Bone marrow (tissue), 2 donors: Measurements from ENCODE around the gene C1QTNF5.

ENCODE experiments used
- DNase-seq, 2 donors: peaks; one replicate each; lab custom pipeline; 2025; lab: John Stamatoyannopoulos, UW

Gene C1QTNF5

GRCh38 chr11:119373059-119373920 is 32.6 kb upstream of the C1QTNF5 start:
- DNase-seq: no peak

- DNase-seq: no peak
These were observed 31.8 kb upstream of the C1QTNF5 start for GRCh38 chr11:119372260-119373058.

GRCh38 chr11:119371778-119372182 is 31.1 kb upstream of the C1QTNF5 start:
- DNase-seq: no peak

DNA sequence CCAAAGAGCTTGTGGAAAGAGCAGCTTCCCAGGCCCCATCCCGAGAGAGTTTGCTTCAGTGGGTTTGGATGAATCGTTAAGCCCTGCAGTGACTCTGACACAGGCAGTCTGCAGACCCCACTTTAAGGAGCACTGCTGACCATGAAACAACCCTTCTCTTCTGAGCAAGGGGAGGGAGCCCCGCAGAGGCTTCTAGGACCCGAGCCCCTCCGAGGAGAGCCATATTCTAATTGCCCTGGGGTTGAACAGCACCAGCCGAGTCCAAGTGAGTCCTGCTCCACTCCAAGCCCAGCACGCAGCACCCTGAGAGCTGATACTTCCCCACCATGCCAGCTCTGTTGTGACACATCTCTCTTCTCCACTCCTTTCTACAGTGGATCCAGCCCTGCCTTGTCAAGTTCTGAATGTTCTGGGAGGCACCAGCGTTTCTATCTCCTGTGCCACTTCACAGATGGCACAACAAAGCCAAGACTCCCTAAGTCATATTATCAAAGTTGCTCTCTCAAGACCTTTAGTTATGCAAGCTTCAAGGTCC is 30.5 kb upstream of the C1QTNF5 start:
- no peak for DNase-seq

DNA sequence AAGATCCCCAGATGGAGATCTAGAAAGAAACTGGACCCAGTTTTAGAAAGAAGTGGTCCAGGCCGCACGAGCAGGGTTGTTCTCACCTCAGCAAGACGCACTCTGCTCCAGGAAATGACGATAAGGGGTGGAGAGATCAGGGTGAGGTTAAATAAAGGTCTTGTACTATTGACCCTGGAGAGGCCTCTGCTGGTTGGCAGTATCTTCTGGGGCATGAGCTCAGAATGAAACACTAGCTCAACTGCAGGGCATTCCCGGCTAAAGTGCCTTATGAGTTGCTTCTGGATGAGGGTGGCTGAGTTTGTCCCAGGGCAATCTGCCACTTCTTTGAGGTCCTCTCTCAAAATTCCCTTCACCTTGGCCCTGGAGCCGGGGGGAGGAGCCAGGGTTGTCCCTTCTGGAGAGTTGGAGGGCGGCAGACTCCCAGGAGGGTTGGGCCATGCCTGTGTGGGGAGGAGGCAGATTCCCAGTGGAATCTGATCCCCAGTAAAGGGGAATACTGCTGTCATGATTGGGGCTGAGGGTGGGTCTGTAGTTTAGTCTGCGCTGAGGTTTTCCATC is 29.9 kb upstream of the C1QTNF5 start:
- no peak for DNase-seq

GRCh38 chr11:119369132-119369925 is 28.6 kb upstream of the C1QTNF5 start:
- DNase-seq: no peak

DNA sequence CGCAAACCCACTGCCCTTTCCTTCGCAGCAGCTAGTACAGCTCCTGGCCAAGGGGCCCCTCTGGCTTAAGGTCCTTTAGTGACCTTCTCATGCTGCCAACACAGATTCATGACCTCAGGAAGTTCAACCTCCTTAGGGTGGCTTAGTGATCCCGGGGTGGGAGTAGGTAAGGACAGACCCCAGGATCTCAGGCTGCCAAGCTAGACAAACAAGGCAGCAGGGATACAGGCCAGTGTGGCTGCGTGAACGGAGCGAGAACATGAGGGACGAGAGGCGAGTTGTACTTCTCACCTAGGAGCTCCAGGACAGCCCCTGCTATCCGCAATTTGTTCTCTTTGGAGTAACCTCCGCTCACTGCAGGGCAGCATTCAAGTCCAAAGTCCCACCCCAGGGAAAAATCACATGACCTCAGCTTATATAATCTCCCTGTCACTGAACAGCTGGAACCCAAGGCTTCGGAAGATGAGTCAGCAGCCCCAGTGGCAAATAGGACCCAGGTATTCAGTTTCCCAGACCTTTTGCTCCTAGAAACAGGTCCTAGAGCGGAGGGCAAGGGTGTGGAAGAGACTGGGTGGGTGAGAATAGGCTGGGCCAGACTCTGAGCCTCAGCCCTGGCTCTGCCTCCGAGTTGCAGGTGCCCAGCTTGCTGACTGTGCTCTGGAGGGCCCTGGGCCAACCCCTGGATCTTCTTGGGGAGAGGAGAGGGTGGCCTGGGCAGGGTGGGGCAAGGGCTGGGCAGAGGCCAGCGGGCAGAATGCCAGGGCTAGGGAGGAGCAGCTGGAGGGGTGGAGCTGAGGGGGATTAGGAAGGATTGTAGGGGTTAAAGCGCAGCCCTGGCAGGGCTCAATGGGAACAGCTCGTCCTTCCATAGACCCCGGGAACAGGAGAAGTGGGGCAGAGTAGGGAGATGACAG is 27.7 kb upstream of the C1QTNF5 start:
- DNase-seq: no peak

DNA sequence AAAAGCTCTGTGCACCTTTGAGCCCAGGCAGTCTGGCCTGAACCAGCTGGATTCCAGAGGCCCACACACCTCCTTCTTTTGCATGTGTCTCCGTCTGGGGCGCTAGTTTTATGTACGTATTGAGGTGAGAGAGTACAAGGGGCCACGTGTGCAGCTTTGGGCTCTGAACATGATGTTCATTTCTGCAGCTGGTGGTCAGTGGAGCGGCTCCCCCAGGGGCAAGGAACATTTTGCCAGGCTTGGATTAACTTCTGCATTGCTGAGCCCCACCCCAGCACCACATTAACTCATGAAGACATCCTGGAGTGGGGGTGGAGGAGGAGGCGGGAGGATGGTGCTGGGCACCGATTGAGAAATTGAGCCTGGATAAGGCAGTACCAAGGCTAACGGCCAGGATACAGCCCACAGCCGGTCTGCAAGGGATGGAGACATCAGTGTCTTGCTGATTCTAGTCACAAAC is 27.0 kb upstream of the C1QTNF5 start:
- DNase-seq: no peak

- DNase-seq: no peak
These were observed 26.3 kb upstream of the C1QTNF5 start for GRCh38 chr11:119366690-119367620.

DNA sequence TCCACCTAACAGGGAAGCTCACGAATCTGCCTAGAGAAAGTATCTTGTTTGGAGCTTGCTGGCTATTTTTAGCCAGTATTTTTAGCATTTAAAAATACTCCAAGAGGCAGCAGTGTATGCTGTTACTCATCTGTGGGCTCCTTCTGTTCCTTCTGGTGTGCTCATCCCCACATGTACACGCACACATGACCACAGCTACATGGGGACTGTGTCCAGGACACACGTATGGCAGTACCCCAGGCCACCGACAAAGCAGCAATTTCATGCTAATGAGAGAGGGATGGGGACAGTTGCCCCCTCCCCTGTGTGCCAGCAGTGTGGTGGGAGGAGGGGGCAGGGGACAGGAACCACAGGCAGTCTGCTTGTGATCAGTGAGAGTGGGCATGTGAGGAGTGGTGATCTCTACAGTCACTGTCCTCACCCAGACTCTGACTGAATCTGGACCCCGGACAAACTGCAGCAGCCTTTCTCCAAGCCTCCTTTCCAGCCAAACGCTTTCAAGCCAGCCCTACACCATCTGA is 24.4 kb upstream of the C1QTNF5 start:
- DNase-seq: no peak

- DNase-seq: no peak
These were observed 23.3 kb upstream of the C1QTNF5 start for GRCh38 chr11:119363851-119364590.

GRCh38 chr11:119363081-119363850 is 22.6 kb upstream of the C1QTNF5 start:
- DNase-seq: no peak

- DNase-seq: no peak
These were observed 22.0 kb upstream of the C1QTNF5 start for GRCh38 chr11:119362741-119363080.

GRCh38 chr11:119361941-119362725 is 21.4 kb upstream of the C1QTNF5 start:
- DNase-seq: no peak

DNA sequence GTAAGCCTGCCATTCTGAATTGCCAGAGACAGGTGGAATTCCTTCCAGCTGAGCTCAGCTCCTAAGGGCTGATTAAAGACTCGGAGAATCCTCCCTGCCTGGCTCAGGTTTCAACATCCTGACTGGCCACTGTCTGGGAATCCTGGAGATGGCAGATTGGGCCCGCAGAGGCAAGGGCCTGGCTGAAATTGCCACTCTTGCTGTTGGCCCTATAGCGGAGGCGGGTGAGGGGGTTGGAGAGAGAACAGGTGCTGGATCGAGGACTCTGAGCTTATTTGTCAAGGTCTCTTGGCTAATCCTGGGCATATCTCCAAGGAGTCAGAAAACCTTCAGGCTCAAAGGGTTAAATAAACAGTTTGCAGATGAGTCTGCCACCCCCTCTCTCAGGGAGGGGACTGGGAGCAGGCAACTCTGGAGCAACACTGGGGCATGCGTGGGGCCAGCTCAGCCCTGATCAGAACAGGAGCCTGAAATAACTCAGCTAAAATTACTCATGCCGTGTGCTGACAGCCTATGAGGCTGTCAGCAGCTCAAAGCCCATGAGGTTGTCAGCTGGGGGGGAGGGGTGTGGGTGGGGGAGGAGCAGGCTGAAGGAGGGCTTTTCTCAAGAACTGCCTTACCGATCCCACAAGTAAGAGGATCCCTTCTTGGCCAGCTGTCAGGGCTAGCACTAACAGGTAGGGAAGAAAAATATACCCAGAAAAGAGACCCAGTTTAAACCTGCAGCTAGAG is 20.5 kb upstream of the C1QTNF5 start:
- peak in 1 of 2 donors; percentile 47 for DNase-seq
